ENCODE results near the gene FAM124B.
"Not testable (repeated sequence)": the region's sequence is repeated elsewhere in the genome, so short reads cannot be mapped to it uniquely, and the experiment has no call there.

The FAM124B gene

GRCh38 chr2:224417361-224417729 is 15.4 kb upstream of the FAM124B start:
- no peak for DNase-seq
- in situ Hi-C loops (cut with HindIII; ENCODE audit: low pct_ligation_motif_present, low pct_unique_long_range_greater_than_20kb, low sequenced_read_pairs) = no loop called here

DNA sequence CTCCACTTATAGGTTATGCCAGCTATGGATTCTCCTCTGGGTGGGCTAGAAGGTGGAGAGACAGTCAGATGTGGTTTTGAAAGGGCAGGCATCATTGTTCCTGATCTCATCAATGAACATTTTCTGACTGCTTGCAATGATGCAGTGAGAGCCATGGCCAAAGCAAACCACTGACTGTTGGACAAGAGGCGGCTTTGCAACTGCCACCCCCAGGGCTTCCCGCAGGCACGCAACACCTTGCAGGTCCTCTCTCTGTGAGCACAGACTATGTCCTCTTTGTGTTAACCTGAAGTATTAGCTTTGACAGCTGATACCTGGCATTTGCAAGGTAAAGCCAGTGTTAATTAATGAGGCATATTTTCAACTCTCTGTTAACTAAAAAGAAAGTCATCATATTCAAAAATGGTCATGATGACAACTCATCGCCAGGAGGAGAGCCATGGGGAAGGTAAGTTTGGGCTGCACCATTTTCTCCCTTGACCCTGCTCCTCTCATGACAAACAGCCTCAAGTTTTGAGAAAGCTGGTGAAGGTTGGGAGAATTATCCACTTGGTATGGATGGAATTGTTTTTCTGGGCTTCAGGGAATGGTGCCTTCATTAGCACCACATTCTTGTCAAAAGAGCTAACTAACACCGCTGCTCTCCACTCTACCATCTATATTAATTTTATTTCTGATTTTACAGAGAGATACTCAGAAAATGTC is 14.9 kb upstream of the FAM124B start:
- in situ Hi-C loops (cut with HindIII; ENCODE audit: low pct_ligation_motif_present, low pct_unique_long_range_greater_than_20kb, low sequenced_read_pairs) = no loop called here
- no peak for DNase-seq

GRCh38 chr2:224413381-224413780 is 11.5 kb upstream of the FAM124B start:
- in situ Hi-C loops (cut with HindIII; ENCODE audit: low pct_ligation_motif_present, low pct_unique_long_range_greater_than_20kb, low sequenced_read_pairs) = no loop called here
- no peak for DNase-seq

DNA sequence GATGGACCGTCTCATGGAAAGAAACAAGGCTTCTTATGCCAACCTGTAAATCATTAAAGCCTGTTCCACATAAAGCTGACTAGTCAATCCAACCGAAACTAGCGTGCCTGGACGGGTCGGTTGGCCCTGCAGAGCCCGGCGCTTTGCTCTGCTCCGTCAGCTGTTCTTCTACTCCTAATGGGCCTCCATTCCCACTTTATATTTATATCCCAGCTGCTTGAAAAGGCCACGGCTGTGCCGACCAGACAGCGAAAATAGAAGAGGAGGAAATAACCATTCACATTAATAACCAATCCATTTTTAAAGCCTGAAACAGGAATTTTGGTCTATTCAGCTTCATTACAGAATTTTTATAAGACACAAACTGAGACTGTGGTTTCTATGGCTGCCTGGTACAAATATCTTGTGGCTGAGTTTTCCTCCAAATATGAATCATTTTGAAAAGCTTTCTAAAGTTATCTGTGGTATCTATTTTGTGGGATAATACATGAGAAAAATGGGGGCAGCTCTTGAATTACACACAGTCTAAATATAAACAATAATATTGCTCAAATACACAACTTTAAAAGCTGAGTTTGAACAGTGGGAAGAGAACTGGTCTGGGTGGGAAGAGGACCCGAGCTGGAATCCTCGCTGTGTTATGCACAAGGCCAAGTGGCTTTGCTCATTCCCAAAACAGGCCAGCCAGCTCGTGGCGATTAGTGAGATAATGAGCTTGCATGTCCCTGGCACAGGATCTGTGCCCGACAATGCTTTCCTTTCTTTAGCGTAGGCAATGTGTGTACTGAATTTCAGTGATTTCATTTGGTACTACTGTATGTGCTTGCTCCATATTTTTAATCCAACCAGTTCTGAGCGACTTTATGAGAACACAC is 10.5 kb upstream of the FAM124B start:
- DNase-seq = peak; percentile 80
- in situ Hi-C loops (cut with HindIII; ENCODE audit: low pct_ligation_motif_present, low pct_unique_long_range_greater_than_20kb, low sequenced_read_pairs) = no loop called here

DNA sequence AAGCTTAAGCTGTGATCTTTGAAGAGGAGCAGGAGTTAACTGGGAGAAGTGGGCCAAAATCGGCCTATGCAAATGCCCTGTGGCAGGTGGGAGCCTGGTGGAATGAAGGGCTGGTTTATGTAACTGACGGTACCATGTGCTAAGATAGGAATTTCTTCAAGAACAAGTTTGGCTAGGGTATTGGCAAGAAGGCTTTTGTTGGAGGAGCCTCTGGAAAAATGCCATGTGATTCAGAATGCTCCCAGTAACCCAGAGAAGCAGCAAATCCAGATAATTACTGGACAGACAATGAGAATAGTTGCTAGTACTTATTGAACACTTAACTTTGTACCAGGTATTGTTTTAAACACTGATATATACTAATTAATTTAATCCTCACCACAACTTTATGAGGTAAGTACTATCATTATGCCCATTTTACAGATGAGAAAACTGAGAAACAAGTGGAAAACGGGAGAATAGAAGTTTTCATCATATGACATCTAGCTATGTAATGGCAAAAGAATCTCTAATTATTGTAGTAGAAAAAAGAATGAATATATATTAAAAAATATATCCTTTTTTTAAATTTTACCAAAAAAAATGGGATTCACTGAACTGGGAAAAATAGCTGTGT is 9.1 kb upstream of the FAM124B start:
- in situ Hi-C loops (cut with HindIII; ENCODE audit: low pct_ligation_motif_present, low pct_unique_long_range_greater_than_20kb, low sequenced_read_pairs) = no loop called here
- no peak for DNase-seq

- no peak for DNase-seq
- in situ Hi-C loops (cut with HindIII; ENCODE audit: low pct_ligation_motif_present, low pct_unique_long_range_greater_than_20kb, low sequenced_read_pairs) = no loop called here
These were observed 6.8 kb upstream of the FAM124B start for GRCh38 chr2:224408676-224409075.

DNA sequence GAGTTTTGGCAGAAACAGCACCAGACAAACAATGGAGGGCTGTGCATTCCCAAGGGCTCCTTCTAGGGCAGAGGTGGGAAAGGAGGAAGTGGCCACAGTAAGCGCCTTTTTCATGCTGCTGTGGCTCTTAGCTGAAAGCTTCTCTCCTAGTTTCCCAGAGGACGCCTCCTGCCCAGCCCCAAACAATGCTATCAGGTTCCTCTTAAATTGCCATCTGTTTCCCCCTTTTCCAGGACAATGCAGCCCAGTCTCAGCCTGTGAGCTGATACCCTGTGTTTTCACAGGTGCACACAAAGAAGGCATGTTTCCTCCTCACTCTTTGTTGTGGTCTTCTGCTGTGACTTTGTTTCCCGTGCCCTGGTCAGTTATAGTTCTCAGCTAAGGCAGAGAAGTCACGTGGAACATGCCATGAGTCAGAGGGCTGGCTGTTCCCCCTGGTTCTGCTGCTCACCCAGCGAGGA is 5.4 kb upstream of the FAM124B start:
- in situ Hi-C loops (cut with HindIII; ENCODE audit: low pct_ligation_motif_present, low pct_unique_long_range_greater_than_20kb, low sequenced_read_pairs) = no loop called here

DNA sequence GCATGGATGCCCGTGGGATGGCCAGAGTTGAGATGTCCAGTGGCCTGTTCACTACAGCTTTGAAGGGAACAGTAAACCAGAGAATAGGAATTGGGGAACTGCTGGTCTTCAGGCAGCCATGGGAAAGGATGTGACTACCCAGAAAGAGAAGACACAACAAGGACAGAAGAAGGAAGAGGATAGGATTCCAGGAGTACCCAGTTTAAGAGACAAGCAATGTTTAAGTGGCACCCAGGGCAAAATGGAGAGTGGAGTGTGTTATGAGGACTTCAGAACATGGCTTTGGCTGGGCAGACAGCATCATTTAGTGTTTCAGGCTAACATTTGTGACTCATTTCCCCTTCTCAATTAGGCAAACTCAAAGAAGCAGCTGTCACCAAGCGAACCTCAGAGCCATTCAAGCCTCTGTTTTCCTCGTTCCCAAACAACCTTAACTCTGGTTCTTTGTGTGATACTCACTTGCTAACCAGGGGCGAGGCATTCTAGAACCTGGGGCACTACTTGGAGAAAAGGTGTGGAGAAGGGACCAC is 4.0 kb upstream of the FAM124B start:
- no peak for DNase-seq
- in situ Hi-C loops (cut with HindIII; ENCODE audit: low pct_ligation_motif_present, low pct_unique_long_range_greater_than_20kb, low sequenced_read_pairs) = no loop called here

More for the DNA sequence above, 5.4 kb upstream of the FAM124B start:
- DNase-seq = no peak

DNA sequence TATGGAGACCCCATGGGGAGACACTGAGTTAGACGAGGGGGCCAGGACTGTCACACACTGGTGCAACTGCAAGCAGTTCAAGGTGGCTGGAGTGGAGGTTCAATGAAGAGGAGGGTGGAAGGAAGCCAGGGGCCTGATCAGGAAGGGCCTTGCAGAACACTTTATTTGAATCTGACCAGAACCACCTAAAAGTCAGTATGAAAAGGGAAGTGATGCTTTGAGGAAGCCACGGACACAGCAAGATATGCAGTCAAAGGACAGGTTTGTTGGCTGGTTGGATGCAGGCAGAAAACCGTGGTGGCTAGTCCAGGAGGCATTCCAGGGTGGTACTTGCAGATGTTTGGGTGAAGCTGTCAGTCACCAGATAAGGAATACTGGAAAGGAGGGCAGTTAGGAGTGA is 3.5 kb upstream of the FAM124B start:
- in situ Hi-C loops (cut with HindIII; ENCODE audit: low pct_ligation_motif_present, low pct_unique_long_range_greater_than_20kb, low sequenced_read_pairs) = no loop called here
- no peak for DNase-seq

- no peak for DNase-seq
- in situ Hi-C loops (cut with HindIII; ENCODE audit: low pct_ligation_motif_present, low pct_unique_long_range_greater_than_20kb, low sequenced_read_pairs) = no loop called here
These were observed 2.9 kb upstream of the FAM124B start for GRCh38 chr2:224404796-224405195.

GRCh38 chr2:224403657-224404056 is 1.8 kb upstream of the FAM124B start:
- in situ Hi-C loops (cut with HindIII; ENCODE audit: low pct_ligation_motif_present, low pct_unique_long_range_greater_than_20kb, low sequenced_read_pairs) = no loop called here
- DNase-seq = no peak

GRCh38 chr2:224400886-224401632 is 848 bp downstream of the FAM124B start:
- DNase-seq = no peak
- in situ Hi-C loops (cut with HindIII; ENCODE audit: low pct_ligation_motif_present, low pct_unique_long_range_greater_than_20kb, low sequenced_read_pairs) = no loop called here

GRCh38 chr2:224400174-224400810 is 1.6 kb downstream of the FAM124B start:
- in situ Hi-C loops (cut with HindIII; ENCODE audit: low pct_ligation_motif_present, low pct_unique_long_range_greater_than_20kb, low sequenced_read_pairs) = no loop called here
- no peak for DNase-seq

GRCh38 chr2:224398289-224398688 is 3.6 kb downstream of the FAM124B start:
- in situ Hi-C loops (cut with HindIII; ENCODE audit: low pct_ligation_motif_present, low pct_unique_long_range_greater_than_20kb, low sequenced_read_pairs) = no loop called here

GRCh38 chr2:224397100-224397499 is 4.8 kb downstream of the FAM124B start:
- in situ Hi-C loops (cut with HindIII; ENCODE audit: low pct_ligation_motif_present, low pct_unique_long_range_greater_than_20kb, low sequenced_read_pairs); DNase-seq: not testable (repeated sequence)

More at GRCh38 chr2:224398289-224398688, 3.6 kb downstream of the FAM124B start:
- DNase-seq = no peak

DNA sequence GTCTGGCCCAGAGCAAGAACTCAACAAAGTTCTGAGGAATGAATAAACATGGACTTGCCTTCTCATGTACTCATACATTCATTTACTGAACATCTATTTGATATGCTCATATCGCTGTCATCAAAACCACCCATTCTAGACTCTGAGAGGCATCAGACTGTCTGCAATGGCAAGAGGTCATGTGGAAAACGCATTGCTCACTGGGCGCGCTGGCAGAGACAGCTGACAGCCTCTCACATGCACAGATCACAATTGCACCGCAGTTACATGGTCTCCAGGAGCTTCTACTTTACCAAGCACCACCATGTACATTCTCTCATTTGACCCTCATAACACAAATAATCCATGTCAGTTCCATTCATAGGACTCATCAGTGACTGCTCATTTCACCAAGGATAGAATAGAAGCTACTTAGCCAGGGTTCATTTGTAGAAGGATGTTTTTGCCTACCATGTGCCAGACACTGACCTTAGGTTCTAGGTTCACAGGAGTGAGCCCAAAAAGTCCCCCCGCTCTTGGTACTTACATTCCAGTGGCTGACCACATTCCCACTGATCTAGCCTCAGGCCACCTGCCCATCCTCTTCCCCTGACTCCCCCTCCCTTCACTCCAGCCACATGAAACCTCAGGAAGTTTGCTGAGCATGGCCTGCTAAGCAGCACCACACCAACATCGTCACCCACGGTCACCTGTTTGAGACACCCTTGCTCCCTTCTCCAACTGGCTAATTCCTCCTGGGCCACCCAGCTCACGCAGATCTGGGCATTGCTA is 6.1 kb downstream of the FAM124B start:
- in situ Hi-C loops (cut with HindIII; ENCODE audit: low pct_ligation_motif_present, low pct_unique_long_range_greater_than_20kb, low sequenced_read_pairs) = no loop called here

GRCh38 chr2:224393157-224393872 is 8.6 kb downstream of the FAM124B start:
- DNase-seq = no peak
- in situ Hi-C loops (cut with HindIII; ENCODE audit: low pct_ligation_motif_present, low pct_unique_long_range_greater_than_20kb, low sequenced_read_pairs) = no loop called here

More for the DNA sequence above, 6.1 kb downstream of the FAM124B start:
- DNase-seq = no peak

All from ACHN (cell line).